Measurements from ENCODE around the gene STX12. TPM values are rescaled to one million over a fixed set of nuclear protein-coding genes. Genes with fewer than 3 reads are reported as not detected.

Gene STX12
- total RNA-seq, 1 donor, result 67.0 TPM

DNA sequence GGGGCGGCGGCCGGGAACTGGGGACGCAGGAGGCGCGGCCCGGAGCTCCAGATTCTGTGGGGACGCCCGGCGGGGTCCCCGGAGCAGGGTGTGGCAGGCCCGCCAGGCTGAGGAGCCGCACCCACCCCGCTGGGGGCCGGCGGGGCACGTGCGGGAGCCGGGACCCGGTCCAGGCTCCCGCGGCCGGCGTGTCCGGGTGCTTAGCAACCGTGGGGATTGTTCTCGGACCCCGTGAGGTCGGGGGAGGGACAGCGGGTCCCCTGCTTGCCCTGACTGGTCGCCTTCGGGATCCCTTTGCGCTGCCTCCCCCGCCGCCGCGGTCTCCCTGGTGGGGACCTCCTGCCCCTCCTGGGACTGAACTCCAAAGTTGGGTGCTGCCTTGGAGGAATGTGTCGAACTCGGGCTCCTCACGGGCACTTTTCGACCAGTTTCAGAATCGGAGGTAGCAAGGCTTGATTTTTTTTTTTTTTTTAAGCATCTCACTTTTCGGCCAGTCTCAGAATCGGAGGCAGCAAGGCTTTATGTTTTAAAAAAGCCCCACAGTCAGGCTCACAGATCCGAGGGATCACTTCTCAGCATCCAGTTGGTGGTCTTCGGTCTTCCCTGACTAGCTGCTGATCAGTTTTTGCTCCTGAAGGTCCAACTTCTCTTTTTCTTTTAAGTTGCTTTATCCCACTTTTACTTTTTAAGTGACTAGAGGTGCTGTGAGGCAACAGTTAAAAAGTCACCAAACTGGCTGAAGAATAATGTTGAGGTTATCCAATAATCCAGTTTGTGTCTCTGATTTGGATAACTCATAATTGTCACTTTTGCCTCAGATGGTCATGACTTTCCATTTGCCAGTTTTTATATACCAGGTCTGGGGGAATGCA, 46.6 kb upstream of the STX12 start:
- H3K27ac ChIP-seq (ENCODE audit: low read depth, low read length), result peak overlapping the region; percentile 85
- H3K4me3 ChIP-seq (ENCODE audit: insufficient read depth, low read length), result peak overlapping the region; percentile 91
- H3K79me2 ChIP-seq (ENCODE audit: insufficient read depth, low read length), result peaks cover 18% of the 10 kb centered on the region
- TF ChIP-seq, protein P1, sequence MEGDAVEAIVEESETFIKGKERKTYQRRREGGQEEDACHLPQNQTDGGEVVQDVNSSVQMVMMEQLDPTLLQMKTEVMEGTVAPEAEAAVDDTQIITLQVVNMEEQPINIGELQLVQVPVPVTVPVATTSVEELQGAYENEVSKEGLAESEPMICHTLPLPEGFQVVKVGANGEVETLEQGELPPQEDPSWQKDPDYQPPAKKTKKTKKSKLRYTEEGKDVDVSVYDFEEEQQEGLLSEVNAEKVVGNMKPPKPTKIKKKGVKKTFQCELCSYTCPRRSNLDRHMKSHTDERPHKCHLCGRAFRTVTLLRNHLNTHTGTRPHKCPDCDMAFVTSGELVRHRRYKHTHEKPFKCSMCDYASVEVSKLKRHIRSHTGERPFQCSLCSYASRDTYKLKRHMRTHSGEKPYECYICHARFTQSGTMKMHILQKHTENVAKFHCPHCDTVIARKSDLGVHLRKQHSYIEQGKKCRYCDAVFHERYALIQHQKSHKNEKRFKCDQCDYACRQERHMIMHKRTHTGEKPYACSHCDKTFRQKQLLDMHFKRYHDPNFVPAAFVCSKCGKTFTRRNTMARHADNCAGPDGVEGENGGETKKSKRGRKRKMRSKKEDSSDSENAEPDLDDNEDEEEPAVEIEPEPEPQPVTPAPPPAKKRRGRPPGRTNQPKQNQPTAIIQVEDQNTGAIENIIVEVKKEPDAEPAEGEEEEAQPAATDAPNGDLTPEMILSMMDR (IDR thresholded peaks at IDR 0.05; ENCODE audit: extremely low read depth, low read depth, low read length), result no peak
- peak overlapping the region; percentile 80 for H2AFZ ChIP-seq (ENCODE audit: low read length)
- H4K20me1 ChIP-seq (ENCODE audit: insufficient read depth, low read length), result no peaks in the 10 kb centered on the region
- peak overlapping the region; percentile 88 for H3K4me2 ChIP-seq (ENCODE audit: insufficient read depth, low read length)
- peak; percentile 87 for DNase-seq (ENCODE audit: insufficient read length, low spot score, missing footprints)
- peaks cover 18% of the 10 kb centered on the region for H3K4me1 ChIP-seq (ENCODE audit: insufficient read depth, low read length)
- H3K9me3 ChIP-seq (ENCODE audit: low read depth, low read length), result no peaks in the 10 kb centered on the region
- H3K27me3 ChIP-seq (ENCODE audit: insufficient read depth, low read length), result no peaks in the 10 kb centered on the region
- H3K36me3 ChIP-seq (ENCODE audit: insufficient read depth, low read length), result peaks cover 5% of the 10 kb centered on the region

DNA sequence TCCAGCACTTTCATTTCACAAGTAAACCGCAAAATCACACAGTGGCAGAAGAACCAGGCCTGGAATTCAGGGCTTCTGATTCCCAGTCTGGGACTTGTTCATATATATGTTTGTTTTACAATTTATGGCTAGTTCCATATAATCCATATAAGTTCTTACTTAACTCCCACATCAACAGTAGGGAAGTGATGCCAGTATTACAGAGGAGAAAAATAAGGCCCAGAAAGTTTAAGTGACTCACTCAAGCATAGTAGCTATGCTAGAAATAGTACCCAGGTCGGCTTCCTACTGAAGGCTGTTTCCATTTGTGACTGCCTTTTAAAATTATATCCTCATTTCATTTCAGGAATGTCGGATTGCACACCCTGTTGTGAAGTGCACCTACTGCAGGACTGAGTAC, 45.9 kb upstream of the STX12 start:
- Histone ChIP-seq H3K4me2 (ENCODE audit: insufficient read depth, low read length) (peak overlapping the region; percentile 88), H4K20me1 (ENCODE audit: insufficient read depth, low read length) (no peaks in the 10 kb centered on the region), H3K79me2 (ENCODE audit: insufficient read depth, low read length) (peaks cover 18% of the 10 kb centered on the region), H3K4me3 (ENCODE audit: insufficient read depth, low read length) (peak overlapping the region; percentile 91), H3K9me3 (ENCODE audit: low read depth, low read length) (no peaks in the 10 kb centered on the region), H2AFZ (ENCODE audit: low read length) (no peak overlapping the region), H3K27me3 (ENCODE audit: insufficient read depth, low read length) (no peaks in the 10 kb centered on the region), H3K4me1 (ENCODE audit: insufficient read depth, low read length) (peaks cover 18% of the 10 kb centered on the region), H3K27ac (ENCODE audit: low read depth, low read length) (peak overlapping the region; percentile 85), H3K36me3 (ENCODE audit: insufficient read depth, low read length) (peaks cover 5% of the 10 kb centered on the region)
- TF ChIP-seq, protein P1 (IDR thresholded peaks at IDR 0.05; ENCODE audit: extremely low read depth, low read depth, low read length), result no peak
- DNase-seq (ENCODE audit: insufficient read length, low spot score, missing footprints), result peak; percentile 83

DNA sequence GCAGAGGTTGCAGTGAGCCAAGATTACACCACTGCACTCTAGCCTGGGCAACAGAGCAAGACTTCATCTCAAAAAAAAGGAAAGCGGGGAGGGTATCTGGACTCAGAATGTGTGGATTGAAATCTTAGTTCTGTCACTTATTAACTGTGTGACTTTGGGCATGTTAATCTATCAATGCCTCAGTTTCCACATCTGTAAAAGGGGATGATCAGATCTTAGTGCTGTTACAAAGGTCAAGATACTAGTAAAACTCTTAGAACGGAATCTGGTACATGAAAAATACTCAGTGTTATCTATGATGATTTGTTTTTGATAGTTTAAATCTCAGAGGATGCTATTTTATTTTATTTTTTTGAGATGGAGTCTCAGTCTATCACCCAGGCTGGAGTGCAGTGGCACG, 36.8 kb upstream of the STX12 start:
- peaks cover 17% of the 10 kb centered on the region for H3K36me3 ChIP-seq (ENCODE audit: insufficient read depth, low read length)
- TF ChIP-seq, protein P1 (IDR thresholded peaks at IDR 0.05; ENCODE audit: extremely low read depth, low read depth, low read length), result no peak

DNA sequence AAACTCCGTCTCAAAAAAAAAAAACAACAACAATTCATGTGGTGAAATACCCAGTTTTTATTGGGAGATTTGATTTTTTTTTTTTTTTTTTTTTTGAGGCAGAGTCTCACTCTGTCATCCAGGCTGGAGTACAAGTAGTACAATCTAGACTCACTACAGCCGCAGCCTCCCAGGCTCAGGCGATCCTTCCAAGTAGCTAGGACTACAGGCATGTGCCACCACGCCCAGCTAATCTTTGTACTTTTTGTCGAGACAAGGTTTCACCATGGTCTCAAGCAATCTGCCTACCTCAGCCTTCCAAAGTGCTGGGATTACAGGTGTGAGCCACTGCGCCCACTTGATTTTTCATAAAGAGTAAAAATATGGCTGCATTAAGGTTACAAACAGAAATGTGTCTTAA, 31.9 kb upstream of the STX12 start:
- no peaks in the 10 kb centered on the region for H3K27me3 ChIP-seq (ENCODE audit: insufficient read depth, low read length)
- TF ChIP-seq, protein P1 (IDR thresholded peaks at IDR 0.05; ENCODE audit: extremely low read depth, low read depth, low read length), result no peak
- peaks cover 16% of the 10 kb centered on the region for H3K36me3 ChIP-seq (ENCODE audit: insufficient read depth, low read length)
- H4K20me1 ChIP-seq (ENCODE audit: insufficient read depth, low read length), result no peaks in the 10 kb centered on the region
- no peak for DNase-seq (ENCODE audit: insufficient read length, low spot score, missing footprints)
- no peaks in the 10 kb centered on the region for H3K4me1 ChIP-seq (ENCODE audit: insufficient read depth, low read length)
- H2AFZ ChIP-seq (ENCODE audit: low read length), result no peak overlapping the region
- H3K27ac ChIP-seq (ENCODE audit: low read depth, low read length), result no peak overlapping the region
- no peak overlapping the region for H3K4me2 ChIP-seq (ENCODE audit: insufficient read depth, low read length)
- H3K79me2 ChIP-seq (ENCODE audit: insufficient read depth, low read length), result no peaks in the 10 kb centered on the region
- H3K4me3 ChIP-seq (ENCODE audit: insufficient read depth, low read length), result no peak overlapping the region
- no peaks in the 10 kb centered on the region for H3K9me3 ChIP-seq (ENCODE audit: low read depth, low read length)

More for the DNA sequence above, 36.8 kb upstream of the STX12 start:
- no peaks in the 10 kb centered on the region for H3K4me1 ChIP-seq (ENCODE audit: insufficient read depth, low read length)
- H3K79me2 ChIP-seq (ENCODE audit: insufficient read depth, low read length), result no peaks in the 10 kb centered on the region
- H3K9me3 ChIP-seq (ENCODE audit: low read depth, low read length), result no peaks in the 10 kb centered on the region
- no peak overlapping the region for H3K27ac ChIP-seq (ENCODE audit: low read depth, low read length)
- no peak overlapping the region for H2AFZ ChIP-seq (ENCODE audit: low read length)
- H3K4me3 ChIP-seq (ENCODE audit: insufficient read depth, low read length), result no peak overlapping the region
- no peak overlapping the region for H3K4me2 ChIP-seq (ENCODE audit: insufficient read depth, low read length)
- H3K27me3 ChIP-seq (ENCODE audit: insufficient read depth, low read length), result no peaks in the 10 kb centered on the region
- peak; percentile 50 for DNase-seq (ENCODE audit: insufficient read length, low spot score, missing footprints)
- no peaks in the 10 kb centered on the region for H4K20me1 ChIP-seq (ENCODE audit: insufficient read depth, low read length)
